Gastrocnemius medialis (tissue), 4 donors: ENCODE results near the gene SYTL1. TPM values are rescaled to one million over a fixed set of nuclear protein-coding genes. Genes with fewer than 3 reads are reported as not detected.

Source experiments
- ATAC-seq, 2 donors: fragments of 150-250 bp; one replicate each; pipeline ENCODE4 v1.9.1; 2016
- DNase-seq, 2 donors: peaks; one replicate each; pipeline ENCODE4 v3.0.0-alpha.2; 2019
- H3K27ac ChIP-seq, 4 donors: fragments of 200-600 bp; sonication (generic); 1 replicate in 1 of 4; 2 replicates in 3 of 4; pipeline ENCODE4 v1.5.1; 2016 to 2018; ENCODE audit warnings: mild to moderate bottlenecking in 2 of 4, moderate library complexity in 1 of 4
- H3K27me3 ChIP-seq, 3 donors: fragments of 200-600 bp; sonication (generic) in 2 of 3; 1 replicate in 1 of 3; 2 replicates in 2 of 3; pipeline versions ENCODE4 v1.5.1 to v1.6.0; 2016 to 2019; ENCODE audit warnings: mild to moderate bottlenecking in 1 of 3, moderate library complexity in 1 of 3
- H3K36me3 ChIP-seq, 2 donors: fragments of 200-600 bp; sonication (generic) in 1 of 2; one replicate each; pipeline ENCODE4 v1.5.1; 2017 to 2018
- H3K4me1 ChIP-seq, 2 donors: fragments of 200-600 bp; sonication (generic) in 1 of 2; one replicate each; pipeline ENCODE4 v1.5.1; 2016 to 2017; ENCODE audit warnings: mild to moderate bottlenecking in 2 of 2
- H3K4me3 ChIP-seq, 4 donors: fragments of 200-600 bp; sonication (generic) in 3 of 4; 1 replicate in 1 of 4; 2 replicates in 3 of 4; pipeline ENCODE4 v1.5.1; 2016 to 2019; ENCODE audit warnings: mild to moderate bottlenecking in 2 of 4
- H3K9me3 ChIP-seq, 3 donors: fragments of 200-600 bp; sonication (generic) in 2 of 3; 1 replicate in 1 of 3; 2 replicates in 2 of 3; pipeline ENCODE4 v1.5.1; 2016 to 2019
- POLR2A ChIP-seq, 2 donors: fragments of 450-650 bp; IDR thresholded peaks; one replicate each; pipeline ENCODE4 v1.6.1; 2017; ENCODE audit warnings: antibody characterized with exemption in 2 of 2, mild to moderate bottlenecking in 2 of 2, moderate library complexity in 2 of 2
- in situ Hi-C, 4 donors: fragments of 200-750 bp; cut with MboI; loops; one replicate each; pipeline versions ENCODE4 v1.15.0 to v1.8.0; 2017; ENCODE audit warnings: low sequenced_read_pairs in 4 of 4
- intact Hi-C: fragments of 100-400 bp; cut with DNase I; formaldehyde crosslinking; loops from one replicate; pipeline ENCODE4 v1.15.1; 2023; ENCODE audit warnings: low total_unique reads
- total RNA-seq, 4 donors: library from RNA; depleted of rRNA; stranded (reverse); fragments of >200 nt; gene quantifications; one replicate each; pipeline versions ENCODE4 v1.1.0 to v1.2.3, GENCODE V29; 2016
- TF ChIP-seq, protein P1 (sequence below), 5 experiments: fragments of 450-650 bp in 3 of 5; fragments of 200-600 bp in 2 of 5; sonication (generic) in 2 of 5; IDR thresholded peaks in 4 of 5; conservative IDR thresholded peaks in 1 of 5; 1 replicate in 4 of 5; 2 replicates in 1 of 5; pipeline ENCODE4 v1.5.1; 2016 to 2019; ENCODE audit warnings: antibody characterized with exemption in 5 of 5, mild to moderate bottlenecking in 3 of 5, moderate library complexity in 3 of 5

The SYTL1 gene
- total RNA-seq, 4 donors from 2014 or later: 0.66 TPM; not detected in 3

DNA sequence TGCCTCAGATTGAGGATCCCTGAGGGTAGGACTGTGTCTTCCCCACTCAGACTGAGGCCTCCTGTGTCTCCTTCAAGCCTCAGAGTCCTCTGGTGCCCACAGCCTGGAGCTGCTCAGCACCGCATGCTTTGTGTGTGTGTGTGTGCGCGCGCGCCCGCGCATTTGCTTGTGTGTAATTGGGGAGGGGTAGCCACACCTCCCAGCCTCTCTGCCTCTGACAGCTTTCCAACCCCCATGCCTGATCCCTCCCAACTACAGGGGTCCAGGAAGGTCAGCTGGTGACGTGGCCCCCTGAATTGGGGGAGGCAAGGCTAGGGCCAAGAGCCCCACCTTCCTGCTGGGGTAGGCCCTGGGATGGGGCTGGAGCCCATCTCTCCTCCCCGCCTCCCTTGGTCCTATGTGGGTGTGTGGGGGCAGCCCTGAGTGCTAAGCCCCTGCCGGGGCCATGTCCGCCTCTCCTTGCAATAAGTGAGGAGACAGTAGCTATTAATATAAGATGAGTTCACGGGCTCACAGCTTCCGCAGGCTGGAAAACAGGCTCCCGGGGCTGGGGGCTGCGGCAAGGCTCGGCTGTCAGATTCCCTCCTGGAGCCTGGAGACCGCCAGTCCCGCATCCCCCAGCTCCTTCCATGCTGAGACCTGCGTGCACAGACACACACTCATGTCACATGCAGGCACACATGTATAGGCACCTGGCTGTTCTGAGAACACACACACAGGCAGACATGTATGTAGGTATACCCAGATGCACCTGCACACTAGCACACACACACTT, 57.6 kb downstream of the SYTL1 start:
- in situ Hi-C loops (loop anchor here (5.0 to 25.0 kb wide), 5 partner anchors 85 to 265 kb away; partner anchors contain the start of gene AHDC1 (in 3 of the 4)), intact Hi-C loops (loop anchor here (5.0 to 10.0 kb wide), 2 partner anchors 93 to 125 kb away; partner anchors contain the start of gene WASF2)
- H3K27me3 ChIP-seq: no peaks in the 10 kb centered on the region
- DNase-seq (no peak), ATAC-seq (no peak)
- H3K4me3 ChIP-seq: no peak overlapping the region
- no peak overlapping the region for H3K27ac ChIP-seq
- H3K36me3 ChIP-seq: no peaks in the 10 kb centered on the region
- no peaks in the 10 kb centered on the region for H3K9me3 ChIP-seq
- TF ChIP-seq POLR2A (IDR thresholded peaks at IDR 0.05): no peak
- TF ChIP-seq, protein P1, sequence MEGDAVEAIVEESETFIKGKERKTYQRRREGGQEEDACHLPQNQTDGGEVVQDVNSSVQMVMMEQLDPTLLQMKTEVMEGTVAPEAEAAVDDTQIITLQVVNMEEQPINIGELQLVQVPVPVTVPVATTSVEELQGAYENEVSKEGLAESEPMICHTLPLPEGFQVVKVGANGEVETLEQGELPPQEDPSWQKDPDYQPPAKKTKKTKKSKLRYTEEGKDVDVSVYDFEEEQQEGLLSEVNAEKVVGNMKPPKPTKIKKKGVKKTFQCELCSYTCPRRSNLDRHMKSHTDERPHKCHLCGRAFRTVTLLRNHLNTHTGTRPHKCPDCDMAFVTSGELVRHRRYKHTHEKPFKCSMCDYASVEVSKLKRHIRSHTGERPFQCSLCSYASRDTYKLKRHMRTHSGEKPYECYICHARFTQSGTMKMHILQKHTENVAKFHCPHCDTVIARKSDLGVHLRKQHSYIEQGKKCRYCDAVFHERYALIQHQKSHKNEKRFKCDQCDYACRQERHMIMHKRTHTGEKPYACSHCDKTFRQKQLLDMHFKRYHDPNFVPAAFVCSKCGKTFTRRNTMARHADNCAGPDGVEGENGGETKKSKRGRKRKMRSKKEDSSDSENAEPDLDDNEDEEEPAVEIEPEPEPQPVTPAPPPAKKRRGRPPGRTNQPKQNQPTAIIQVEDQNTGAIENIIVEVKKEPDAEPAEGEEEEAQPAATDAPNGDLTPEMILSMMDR (IDR thresholded peaks at IDR 0.05 in 4 of 5, conservative IDR thresholded peaks at IDR 0.05 in 1 of 5): no peak
- H3K4me1 ChIP-seq: peaks cover 30 to 36% of the 10 kb centered on the region in 2 donors

DNA sequence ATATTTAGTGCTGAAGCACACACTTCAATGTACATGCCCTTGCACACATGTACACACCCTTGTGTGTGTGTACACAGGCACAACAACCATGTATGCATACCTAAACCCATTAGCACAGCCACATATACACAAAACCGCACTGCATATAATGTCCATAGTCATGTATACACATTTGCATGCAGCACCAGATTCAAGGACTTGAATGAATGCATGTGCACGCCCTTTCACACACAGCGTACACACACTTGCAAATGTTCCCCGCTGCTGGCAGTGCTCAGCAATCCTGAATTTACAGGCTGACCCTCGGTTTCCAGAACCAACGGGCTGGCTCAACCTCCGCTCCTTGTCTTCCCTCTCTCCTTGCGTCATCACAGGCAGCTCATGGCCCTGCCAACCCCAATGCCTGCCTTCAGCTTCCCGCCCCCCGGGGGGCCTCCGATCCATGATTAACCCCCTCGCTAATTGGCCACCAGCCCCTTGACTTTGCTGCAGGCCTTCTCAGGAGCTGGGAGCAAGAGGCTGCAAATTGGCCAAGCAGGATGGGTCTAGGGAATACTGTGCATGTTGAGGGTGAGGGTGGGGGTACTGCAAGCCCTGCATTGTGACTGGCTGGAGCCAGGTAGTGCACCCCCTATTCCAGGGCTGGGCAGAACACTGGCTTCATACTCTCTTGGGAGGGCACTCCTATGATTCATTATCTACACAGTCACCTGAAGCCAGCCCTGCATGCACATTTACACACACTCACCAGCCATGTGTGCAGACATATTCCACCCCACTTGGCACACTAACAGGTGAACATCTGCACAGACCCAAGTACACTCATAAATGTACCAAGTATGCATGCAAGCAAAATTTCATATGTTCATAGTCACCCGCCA, 58.5 kb downstream of the SYTL1 start:
- TF ChIP-seq, protein P1 (IDR thresholded peaks at IDR 0.05 in 4 of 5, conservative IDR thresholded peaks at IDR 0.05 in 1 of 5): no peak
- no peak for TF ChIP-seq POLR2A (IDR thresholded peaks at IDR 0.05)
- ATAC-seq: no peak
- in situ Hi-C loops (loop anchor here in 2 of 4 donors (10.0 to 25.0 kb wide), 2 partner anchors 112 to 204 kb away; partner anchors contain the start of gene AHDC1 (in 1 of the 2)), intact Hi-C loops (loop anchor here (5.0 to 10.0 kb wide), 2 partner anchors 92 to 124 kb away; partner anchors contain the start of gene WASF2)
- H3K36me3 ChIP-seq: no peaks in the 10 kb centered on the region
- H3K9me3 ChIP-seq: no peaks in the 10 kb centered on the region
- no peaks in the 10 kb centered on the region for H3K27me3 ChIP-seq
- no peak for DNase-seq
- no peak overlapping the region for H3K27ac ChIP-seq
- H3K4me1 ChIP-seq: peaks cover 39 to 44% of the 10 kb centered on the region in 2 donors
- H3K4me3 ChIP-seq: no peak overlapping the region

DNA sequence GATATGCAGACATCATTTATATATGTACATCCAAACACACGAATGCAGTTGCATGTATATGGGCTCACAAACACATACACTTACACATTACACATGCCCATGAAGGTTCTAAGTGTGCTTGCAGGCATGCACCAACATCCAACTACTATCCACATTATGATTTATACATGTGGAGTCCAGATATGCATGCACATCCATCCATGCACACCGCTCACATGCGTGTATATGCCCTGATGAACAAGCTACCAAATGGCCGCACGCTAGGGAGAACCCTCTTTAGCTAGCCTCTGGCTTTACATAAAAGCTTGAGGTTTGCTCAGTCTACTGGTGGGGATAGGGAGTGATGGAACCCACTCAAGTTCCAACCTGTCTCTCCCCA, 59.1 kb downstream of the SYTL1 start:
- H3K27ac ChIP-seq: no peak overlapping the region

GRCh38 chr1:27402349-27402754, 60.5 kb downstream of the SYTL1 start:
- no peaks in the 10 kb centered on the region for H3K9me3 ChIP-seq
- intact Hi-C loops (loop anchor here (2.0 to 10.0 kb wide), 3 partner anchors 90 to 204 kb away; partner anchors contain the start of gene WASF2), in situ Hi-C loops (loop anchor here in 2 of 4 donors (10.0 to 25.0 kb wide), 2 partner anchors 110 to 202 kb away; partner anchors contain the start of gene AHDC1 (in 1 of the 2))
- H3K36me3 ChIP-seq: peaks cover 0 to 14% of the 10 kb centered on the region in 2 donors
- TF ChIP-seq, protein P1 (IDR thresholded peaks at IDR 0.05 in 4 of 5, conservative IDR thresholded peaks at IDR 0.05 in 1 of 5): peak; percentile 47 to 74 (median 70)
- no peak for TF ChIP-seq POLR2A (IDR thresholded peaks at IDR 0.05)
- DNase-seq: peak; percentile 57 to 83
- no peaks in the 10 kb centered on the region for H3K27me3 ChIP-seq
- ATAC-seq: peak; percentile 37 to 51
- H3K4me1 ChIP-seq: peaks cover 50 to 57% of the 10 kb centered on the region in 2 donors
- peak overlapping the region; percentile 68 to 78 (median 72) for H3K27ac ChIP-seq
- H3K4me3 ChIP-seq: no peak overlapping the region

More for the DNA sequence above, 59.1 kb downstream of the SYTL1 start:
- ATAC-seq (no peak), DNase-seq (no peak)
- H3K36me3 ChIP-seq: peaks cover 0 to under 1% of the 10 kb centered on the region in 2 donors
- TF ChIP-seq, protein P1 (IDR thresholded peaks at IDR 0.05 in 4 of 5, conservative IDR thresholded peaks at IDR 0.05 in 1 of 5): no peak
- no peak for TF ChIP-seq POLR2A (IDR thresholded peaks at IDR 0.05)
- no peaks in the 10 kb centered on the region for H3K27me3 ChIP-seq
- intact Hi-C loops (loop anchor here (5.0 to 10.0 kb wide), 2 partner anchors 91 to 124 kb away; partner anchors contain the start of gene WASF2), in situ Hi-C loops (loop anchor here in 2 of 4 donors (10.0 to 25.0 kb wide), 2 partner anchors 111 to 204 kb away; partner anchors contain the start of gene AHDC1 (in 1 of the 2))
- H3K4me3 ChIP-seq: no peak overlapping the region
- H3K9me3 ChIP-seq: no peaks in the 10 kb centered on the region
- H3K4me1 ChIP-seq: peaks cover 45% of the 10 kb centered on the region in 2 donors
